ENCODE measurements around the gene RNF223.
A peak's percentile ranks its signal among the peaks of the same experiment; 100 is the strongest.

Gene RNF223

GRCh38 chr1:1073743-1074587 lies at the start of gene RNF223:
RNF223 (minus strand) TSS chr1:1074306; CDS start chr1:1072566, 1,740 bp downstream.
- Histone ChIP-seq H3K36me3 (ENCODE audit: control insufficient read depth in 5 of 5, insufficient read depth in 5 of 5, low read length in 5 of 5) (no peaks in the 10 kb centered on the region), H3K9ac (ENCODE audit: low read length in 5 of 5) (no peak within 1 kb of the TSS), H3K9me3 (ENCODE audit: control insufficient read depth in 5 of 5, low read length in 5 of 5) (no peaks in the 10 kb centered on the region), H3K4me1 (ENCODE audit: control insufficient read depth in 5 of 5, insufficient read depth in 5 of 5, low read length in 5 of 5) (peaks cover 2 to 8% (median 7%) of the 10 kb centered on the region in 5 donors), H3K27ac (ENCODE audit: low read depth, low read length) (no peak within 1 kb of the TSS), H3K4me3 (ENCODE audit: low read depth in 1 of 5, low read length in 5 of 5) (no peak within 1 kb of the TSS), H3K27me3 (ENCODE audit: control insufficient read depth in 5 of 5, insufficient read depth in 4 of 5, low read length in 5 of 5) (peaks cover 23 to 44% (median 43%) of the 10 kb centered on the region in 5 donors)

GRCh38 chr1:1122981-1123480 lies 48.9 kb upstream of the RNF223 start:
- Histone ChIP-seq H3K9me3 (ENCODE audit: control insufficient read depth in 5 of 5, low read length in 5 of 5) (peaks cover 0 to 6% (median 4%) of the 10 kb centered on the region in 5 donors), H3K4me3 (ENCODE audit: low read depth in 1 of 5, low read length in 5 of 5) (no peak overlapping the region), H3K9ac (ENCODE audit: low read length in 5 of 5) (no peak overlapping the region), H3K27ac (ENCODE audit: low read depth, low read length) (no peak overlapping the region), H3K27me3 (ENCODE audit: control insufficient read depth in 5 of 5, insufficient read depth in 4 of 5, low read length in 5 of 5) (peaks cover 0 to 16% (median 10%) of the 10 kb centered on the region in 5 donors), H3K36me3 (ENCODE audit: control insufficient read depth in 5 of 5, insufficient read depth in 5 of 5, low read length in 5 of 5) (no peaks in the 10 kb centered on the region), H3K4me1 (ENCODE audit: control insufficient read depth in 5 of 5, insufficient read depth in 5 of 5, low read length in 5 of 5) (peaks cover 0 to 11% (median 8%) of the 10 kb centered on the region in 5 donors)

GRCh38 chr1:1122078-1122811 lies 48.1 kb upstream of the RNF223 start:
- peaks cover 0 to 23% (median 10%) of the 10 kb centered on the region in 5 donors for H3K27me3 ChIP-seq (ENCODE audit: control insufficient read depth in 5 of 5, insufficient read depth in 4 of 5, low read length in 5 of 5)
- peak overlapping the region in 2 of 5 donors; percentile 48 to 59 for H3K9ac ChIP-seq (ENCODE audit: low read length in 5 of 5)
- H3K4me3 ChIP-seq (ENCODE audit: low read depth in 1 of 5, low read length in 5 of 5): peak overlapping the region in 4 of 5 donors; percentile 32 to 56 (median 46)
- peaks cover 0 to 11% (median 8%) of the 10 kb centered on the region in 5 donors for H3K4me1 ChIP-seq (ENCODE audit: control insufficient read depth in 5 of 5, insufficient read depth in 5 of 5, low read length in 5 of 5)
- peaks cover 0 to 6% (median 4%) of the 10 kb centered on the region in 5 donors for H3K9me3 ChIP-seq (ENCODE audit: control insufficient read depth in 5 of 5, low read length in 5 of 5)
- H3K36me3 ChIP-seq (ENCODE audit: control insufficient read depth in 5 of 5, insufficient read depth in 5 of 5, low read length in 5 of 5): no peaks in the 10 kb centered on the region
- H3K27ac ChIP-seq (ENCODE audit: low read depth, low read length): no peak overlapping the region

GRCh38 chr1:1121611-1122077 lies 47.5 kb upstream of the RNF223 start:
- Histone ChIP-seq H3K27me3 (ENCODE audit: control insufficient read depth in 5 of 5, insufficient read depth in 4 of 5, low read length in 5 of 5) (peaks cover 0 to 23% (median 10%) of the 10 kb centered on the region in 5 donors), H3K27ac (ENCODE audit: low read depth, low read length) (no peak overlapping the region), H3K9me3 (ENCODE audit: control insufficient read depth in 5 of 5, low read length in 5 of 5) (peaks cover 0 to 6% (median 4%) of the 10 kb centered on the region in 5 donors), H3K4me3 (ENCODE audit: low read depth in 1 of 5, low read length in 5 of 5) (no peak overlapping the region), H3K9ac (ENCODE audit: low read length in 5 of 5) (no peak overlapping the region), H3K4me1 (ENCODE audit: control insufficient read depth in 5 of 5, insufficient read depth in 5 of 5, low read length in 5 of 5) (peaks cover 0 to 13% (median 10%) of the 10 kb centered on the region in 5 donors), H3K36me3 (ENCODE audit: control insufficient read depth in 5 of 5, insufficient read depth in 5 of 5, low read length in 5 of 5) (no peaks in the 10 kb centered on the region)

- Histone ChIP-seq H3K27ac (ENCODE audit: low read depth, low read length) (no peak overlapping the region), H3K9ac (ENCODE audit: low read length in 5 of 5) (no peak overlapping the region), H3K36me3 (ENCODE audit: control insufficient read depth in 5 of 5, insufficient read depth in 5 of 5, low read length in 5 of 5) (no peaks in the 10 kb centered on the region), H3K4me1 (ENCODE audit: control insufficient read depth in 5 of 5, insufficient read depth in 5 of 5, low read length in 5 of 5) (peaks cover 0 to 15% (median 12%) of the 10 kb centered on the region in 5 donors), H3K27me3 (ENCODE audit: control insufficient read depth in 5 of 5, insufficient read depth in 4 of 5, low read length in 5 of 5) (peaks cover 0 to 23% (median 10%) of the 10 kb centered on the region in 5 donors), H3K4me3 (ENCODE audit: low read depth in 1 of 5, low read length in 5 of 5) (no peak overlapping the region), H3K9me3 (ENCODE audit: control insufficient read depth in 5 of 5, low read length in 5 of 5) (peaks cover 0 to 6% (median 4%) of the 10 kb centered on the region in 5 donors)
Measured at GRCh38 chr1:1120866-1121591, 46.9 kb upstream of the RNF223 start.

GRCh38 chr1:1120096-1120495 lies 46.0 kb upstream of the RNF223 start:
- Histone ChIP-seq H3K36me3 (ENCODE audit: control insufficient read depth in 5 of 5, insufficient read depth in 5 of 5, low read length in 5 of 5) (no peaks in the 10 kb centered on the region), H3K27ac (ENCODE audit: low read depth, low read length) (no peak overlapping the region), H3K4me1 (ENCODE audit: control insufficient read depth in 5 of 5, insufficient read depth in 5 of 5, low read length in 5 of 5) (peaks cover under 1 to 17% (median 14%) of the 10 kb centered on the region in 5 donors), H3K9me3 (ENCODE audit: control insufficient read depth in 5 of 5, low read length in 5 of 5) (peaks cover 0 to 6% (median 4%) of the 10 kb centered on the region in 5 donors), H3K27me3 (ENCODE audit: control insufficient read depth in 5 of 5, insufficient read depth in 4 of 5, low read length in 5 of 5) (peaks cover 0 to 23% (median 10%) of the 10 kb centered on the region in 5 donors), H3K4me3 (ENCODE audit: low read depth in 1 of 5, low read length in 5 of 5) (no peak overlapping the region), H3K9ac (ENCODE audit: low read length in 5 of 5) (no peak overlapping the region)

- Histone ChIP-seq H3K27ac (ENCODE audit: low read depth, low read length) (no peak overlapping the region), H3K4me3 (ENCODE audit: low read depth in 1 of 5, low read length in 5 of 5) (no peak overlapping the region), H3K27me3 (ENCODE audit: control insufficient read depth in 5 of 5, insufficient read depth in 4 of 5, low read length in 5 of 5) (peaks cover 0 to 23% (median 10%) of the 10 kb centered on the region in 5 donors), H3K9ac (ENCODE audit: low read length in 5 of 5) (no peak overlapping the region), H3K9me3 (ENCODE audit: control insufficient read depth in 5 of 5, low read length in 5 of 5) (peaks cover 0 to 5% (median 4%) of the 10 kb centered on the region in 5 donors), H3K4me1 (ENCODE audit: control insufficient read depth in 5 of 5, insufficient read depth in 5 of 5, low read length in 5 of 5) (peaks cover 3 to 21% (median 19%) of the 10 kb centered on the region in 5 donors), H3K36me3 (ENCODE audit: control insufficient read depth in 5 of 5, insufficient read depth in 5 of 5, low read length in 5 of 5) (no peaks in the 10 kb centered on the region)
Measured at GRCh38 chr1:1119272-1119890, 45.3 kb upstream of the RNF223 start.

GRCh38 chr1:1118876-1119220 lies 44.7 kb upstream of the RNF223 start:
- no peak overlapping the region for H3K27ac ChIP-seq (ENCODE audit: low read depth, low read length)
- no peak overlapping the region for H3K4me3 ChIP-seq (ENCODE audit: low read depth in 1 of 5, low read length in 5 of 5)
- peaks cover 0 to 20% (median 10%) of the 10 kb centered on the region in 5 donors for H3K27me3 ChIP-seq (ENCODE audit: control insufficient read depth in 5 of 5, insufficient read depth in 4 of 5, low read length in 5 of 5)
- no peaks in the 10 kb centered on the region for H3K36me3 ChIP-seq (ENCODE audit: control insufficient read depth in 5 of 5, insufficient read depth in 5 of 5, low read length in 5 of 5)
- peaks cover 3 to 21% (median 19%) of the 10 kb centered on the region in 5 donors for H3K4me1 ChIP-seq (ENCODE audit: control insufficient read depth in 5 of 5, insufficient read depth in 5 of 5, low read length in 5 of 5)
- peaks cover 0 to under 1% (median 0%) of the 10 kb centered on the region in 5 donors for H3K9me3 ChIP-seq (ENCODE audit: control insufficient read depth in 5 of 5, low read length in 5 of 5)
- no peak overlapping the region for H3K9ac ChIP-seq (ENCODE audit: low read length in 5 of 5)
